GM19328 (cell line): ENCODE data around the gene TMEM17.
"Not testable (repeated sequence)": the region's sequence is repeated elsewhere in the genome, so short reads cannot be mapped to it uniquely, and the experiment has no call there.

Experiments
- ATAC-seq: cut with Tn5 transposase; IDR thresholded peaks from one replicate; pipeline ENCODE4 v1.9.1; 2021; ENCODE audit warnings: mild to moderate bottlenecking, moderate library complexity; ENCODE audit not compliant: unreplicated experiment

TMEM17 gene

GRCh38 chr2:62505750-62506420, at the start of gene TMEM17:
Gene TMEM17 (minus strand): TSS chr2:62506195. CDS start chr2:62506129, 66 bp downstream.
- peak; percentile 72 for ATAC-seq

GRCh38 chr2:62554440-62554839, 48.4 kb upstream of the TMEM17 start:
- no peak for ATAC-seq

- no peak for ATAC-seq
Measured at GRCh38 chr2:62550461-62550860, 44.5 kb upstream of the TMEM17 start.

- ATAC-seq = no peak
Measured at GRCh38 chr2:62547854-62548253, 41.9 kb upstream of the TMEM17 start.

- no peak for ATAC-seq
Measured at GRCh38 chr2:62545261-62545660, 39.3 kb upstream of the TMEM17 start.

GRCh38 chr2:62540408-62541168, 34.6 kb upstream of the TMEM17 start:
- no peak for ATAC-seq

GRCh38 chr2:62539606-62540407, 33.8 kb upstream of the TMEM17 start:
- ATAC-seq = no peak

- ATAC-seq = no peak
Measured at GRCh38 chr2:62538756-62539155, 32.8 kb upstream of the TMEM17 start.

- no peak for ATAC-seq
Measured at GRCh38 chr2:62537814-62538213, 31.8 kb upstream of the TMEM17 start.

GRCh38 chr2:62536873-62537547, 31.0 kb upstream of the TMEM17 start:
- no peak for ATAC-seq

GRCh38 chr2:62535521-62535920, 29.5 kb upstream of the TMEM17 start:
- ATAC-seq = not testable (repeated sequence)

- ATAC-seq = no peak
Measured at GRCh38 chr2:62531594-62531993, 25.6 kb upstream of the TMEM17 start.

GRCh38 chr2:62529758-62530157, 23.8 kb upstream of the TMEM17 start:
- ATAC-seq = no peak

GRCh38 chr2:62527478-62528210, 21.6 kb upstream of the TMEM17 start:
- no peak for ATAC-seq

- no peak for ATAC-seq
Measured at GRCh38 chr2:62526531-62527381, 20.8 kb upstream of the TMEM17 start.

GRCh38 chr2:62525549-62526269, 19.7 kb upstream of the TMEM17 start:
- ATAC-seq = no peak

- no peak for ATAC-seq
Measured at GRCh38 chr2:62524293-62524941, 18.4 kb upstream of the TMEM17 start.

- ATAC-seq = not testable (repeated sequence)
Measured at GRCh38 chr2:62521061-62521460, 15.1 kb upstream of the TMEM17 start.
